ENCODE data around the gene KCNQ1OT1.

Gene KCNQ1OT1

GRCh38 chr11:2701230-2701629 lies 1.4 kb upstream of the KCNQ1OT1 start:
- DNase-seq: no peak

DNA sequence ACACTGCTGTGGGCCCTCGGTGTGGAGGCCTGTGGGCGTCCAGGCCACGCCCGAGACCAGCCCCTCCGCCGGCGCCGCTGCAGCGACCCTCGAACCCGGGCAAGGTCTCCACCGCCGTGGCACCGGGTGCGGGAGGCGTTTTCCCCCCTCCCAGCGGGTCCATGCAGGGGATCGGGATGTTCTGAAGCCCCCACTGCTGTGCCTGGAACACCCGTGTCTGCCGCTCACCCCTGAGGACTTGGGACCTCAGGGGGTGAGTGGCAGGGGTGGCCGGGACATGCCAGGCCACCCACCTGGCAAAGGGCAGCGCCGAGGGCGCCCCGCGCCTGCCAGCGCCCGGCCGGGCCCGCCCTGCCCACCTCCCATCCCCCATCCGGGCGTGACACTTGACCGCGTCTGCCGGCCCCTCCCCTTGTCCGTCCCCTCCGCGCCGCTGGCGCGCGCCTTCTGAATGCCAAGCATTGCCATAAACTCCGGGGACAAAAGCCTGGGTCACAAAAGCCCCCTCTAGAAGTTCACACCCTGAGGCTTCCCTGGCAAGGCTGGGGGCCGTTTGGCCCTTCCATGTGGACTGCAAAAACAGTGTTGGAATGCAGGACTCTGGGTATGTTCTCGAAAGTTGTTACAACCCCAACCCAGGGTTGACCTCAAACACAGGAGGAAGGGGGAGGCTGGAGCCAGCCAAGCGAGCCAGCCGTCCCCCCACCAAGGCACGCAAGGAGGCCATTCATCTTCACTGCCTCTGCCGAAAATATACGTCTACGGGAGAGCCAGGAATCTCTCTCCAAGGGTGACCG lies 819 bp upstream of the KCNQ1OT1 start:
- no peak for DNase-seq

DNA sequence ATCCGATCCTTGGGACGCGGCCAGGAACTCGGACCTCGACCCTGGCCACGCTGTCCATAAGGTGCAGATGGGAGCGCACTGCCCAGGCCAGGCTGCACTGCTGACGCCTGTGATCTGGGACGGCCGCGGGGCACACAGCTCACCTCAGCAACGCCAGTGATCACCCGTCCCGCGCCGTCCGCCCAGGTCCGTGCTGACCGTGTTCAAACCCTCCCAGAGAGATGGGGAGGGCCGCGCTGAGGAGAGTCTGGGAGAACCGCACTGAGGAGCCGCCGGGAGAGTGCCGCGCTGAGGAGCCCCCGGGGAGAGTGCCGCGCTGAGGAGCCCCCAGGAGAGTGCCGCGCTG lies 636 bp downstream of the KCNQ1OT1 start:
- DNase-seq: no peak

- DNase-seq: no peak
These were observed 1.2 kb downstream of the KCNQ1OT1 start for GRCh38 chr11:2698386-2699184.

DNA sequence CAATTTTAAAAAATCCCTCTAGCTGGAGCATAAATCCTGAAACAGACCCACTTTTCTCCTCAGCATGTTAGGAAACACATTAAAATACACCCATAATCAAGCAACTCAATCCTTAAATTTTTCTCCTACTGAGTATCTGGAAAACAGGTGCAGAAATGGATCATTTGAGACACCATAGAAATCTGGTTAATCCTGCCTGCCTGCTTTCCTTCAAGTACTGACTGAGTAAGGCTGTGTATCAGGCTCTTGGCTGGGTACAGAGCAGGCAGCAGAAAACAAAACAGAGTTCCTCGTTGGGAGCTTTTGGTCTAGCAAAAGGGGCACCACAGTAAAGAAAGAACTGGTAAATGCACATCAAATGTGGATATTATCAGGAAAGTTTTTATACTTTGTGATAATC lies 1.9 kb downstream of the KCNQ1OT1 start:
- DNase-seq: no peak

DNA sequence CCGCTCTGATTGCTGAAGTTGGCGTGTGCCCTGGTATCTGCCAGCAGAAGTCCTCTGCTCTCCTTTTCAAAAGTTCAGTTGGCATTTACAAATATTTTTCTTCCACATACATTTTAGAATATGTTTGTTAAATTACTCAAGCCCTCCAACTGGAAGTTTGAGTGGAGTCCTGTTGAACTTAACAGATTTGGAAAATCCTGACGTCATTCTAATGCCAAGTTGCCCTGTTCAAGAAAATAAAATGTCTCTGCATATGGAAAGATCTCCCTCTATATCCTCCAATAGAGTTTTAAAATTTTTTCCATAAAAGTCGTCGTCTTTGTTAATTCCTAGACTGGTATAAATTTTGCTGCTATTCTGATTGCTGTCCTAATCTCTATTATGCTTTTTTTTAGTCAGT lies 3.3 kb downstream of the KCNQ1OT1 start:
- DNase-seq: no peak

DNA sequence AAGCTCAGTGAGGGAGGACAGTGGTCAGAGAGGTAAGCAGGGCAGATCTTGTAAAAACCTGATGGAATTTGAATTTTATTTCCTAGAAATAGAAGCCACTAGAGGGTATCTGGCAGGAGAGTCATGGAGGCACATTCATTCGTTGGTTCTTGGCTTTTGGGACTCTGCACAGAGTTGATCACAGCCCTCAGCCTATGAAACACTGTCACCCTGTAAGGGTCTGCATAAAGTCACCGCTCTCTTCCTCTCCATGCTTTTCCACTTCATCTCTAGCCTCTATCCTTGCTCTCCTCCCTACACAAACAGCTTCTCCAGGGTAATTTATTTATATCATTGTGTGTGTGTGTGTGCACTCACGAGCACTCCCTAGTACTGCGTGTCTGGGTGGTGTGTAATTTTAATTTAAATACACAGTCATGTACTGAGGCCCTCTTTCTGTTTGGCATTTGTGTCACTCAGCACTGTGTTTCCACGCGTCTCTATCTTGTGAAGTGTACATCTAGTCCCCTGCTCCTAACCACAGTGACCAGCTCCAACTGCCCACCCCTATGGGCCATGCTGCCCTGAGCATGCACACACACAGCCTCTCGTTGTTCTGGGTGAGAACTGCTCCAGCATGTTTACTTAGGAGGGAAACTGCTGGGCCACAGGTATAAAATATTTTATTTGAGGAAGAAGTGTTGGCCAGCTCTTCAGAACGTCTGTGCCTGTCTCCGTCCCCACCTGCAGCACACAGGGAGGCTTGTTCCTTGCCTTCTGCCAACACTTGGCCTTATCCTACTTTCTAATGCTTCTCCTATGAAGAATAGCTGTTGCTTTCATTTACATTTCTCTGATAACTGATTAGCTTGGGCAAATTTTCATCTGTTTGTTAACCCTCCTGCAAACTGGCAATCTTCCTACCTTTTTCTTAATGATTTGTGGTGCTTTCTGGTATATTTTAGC lies 4.5 kb downstream of the KCNQ1OT1 start:
- no peak for DNase-seq

GRCh38 chr11:2694495-2694894 lies 5.3 kb downstream of the KCNQ1OT1 start:
- no peak for DNase-seq

GRCh38 chr11:2693271-2694261 lies 6.2 kb downstream of the KCNQ1OT1 start:
- DNase-seq: no peak

GRCh38 chr11:2691991-2692875 lies 7.6 kb downstream of the KCNQ1OT1 start:
- DNase-seq: no peak

- DNase-seq: no peak
These were observed 8.4 kb downstream of the KCNQ1OT1 start for GRCh38 chr11:2691355-2691761.

DNA sequence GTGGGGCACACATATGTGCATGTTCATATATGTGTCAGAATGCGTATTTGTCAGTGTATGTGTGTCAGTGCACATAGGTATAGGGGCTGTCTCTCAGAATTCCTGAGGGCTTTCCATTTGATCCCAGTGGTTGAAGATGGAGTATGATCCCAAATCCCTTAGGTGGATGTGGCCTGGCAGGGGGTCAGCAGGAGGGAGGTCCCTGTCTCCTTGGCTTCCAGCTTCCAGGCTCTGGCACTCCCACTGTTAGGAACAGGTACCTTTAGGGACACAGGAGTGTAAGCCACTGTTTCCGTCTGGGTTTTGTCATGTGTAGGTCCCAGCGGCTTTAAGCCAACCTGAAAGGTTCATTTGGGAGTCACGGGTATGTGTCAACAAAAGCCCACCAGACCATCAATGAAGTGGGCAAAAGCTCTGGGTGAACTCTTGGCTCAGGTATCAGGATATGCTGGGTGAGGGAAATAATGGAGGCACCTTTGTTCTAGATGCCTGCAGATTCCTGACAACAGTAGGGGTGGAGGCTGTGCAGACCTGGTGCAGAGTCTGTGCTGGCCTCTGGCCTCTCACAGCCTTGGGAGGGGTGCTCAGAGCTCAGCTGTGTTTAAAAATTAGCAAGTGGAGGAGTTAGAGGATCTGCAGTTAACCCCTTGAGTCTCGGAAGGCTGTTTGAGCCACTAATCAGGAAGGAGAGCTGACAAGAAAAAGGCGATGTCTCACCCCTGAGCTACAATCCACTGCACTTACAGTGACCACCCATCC lies 9.0 kb downstream of the KCNQ1OT1 start:
- no peak for DNase-seq

DNA sequence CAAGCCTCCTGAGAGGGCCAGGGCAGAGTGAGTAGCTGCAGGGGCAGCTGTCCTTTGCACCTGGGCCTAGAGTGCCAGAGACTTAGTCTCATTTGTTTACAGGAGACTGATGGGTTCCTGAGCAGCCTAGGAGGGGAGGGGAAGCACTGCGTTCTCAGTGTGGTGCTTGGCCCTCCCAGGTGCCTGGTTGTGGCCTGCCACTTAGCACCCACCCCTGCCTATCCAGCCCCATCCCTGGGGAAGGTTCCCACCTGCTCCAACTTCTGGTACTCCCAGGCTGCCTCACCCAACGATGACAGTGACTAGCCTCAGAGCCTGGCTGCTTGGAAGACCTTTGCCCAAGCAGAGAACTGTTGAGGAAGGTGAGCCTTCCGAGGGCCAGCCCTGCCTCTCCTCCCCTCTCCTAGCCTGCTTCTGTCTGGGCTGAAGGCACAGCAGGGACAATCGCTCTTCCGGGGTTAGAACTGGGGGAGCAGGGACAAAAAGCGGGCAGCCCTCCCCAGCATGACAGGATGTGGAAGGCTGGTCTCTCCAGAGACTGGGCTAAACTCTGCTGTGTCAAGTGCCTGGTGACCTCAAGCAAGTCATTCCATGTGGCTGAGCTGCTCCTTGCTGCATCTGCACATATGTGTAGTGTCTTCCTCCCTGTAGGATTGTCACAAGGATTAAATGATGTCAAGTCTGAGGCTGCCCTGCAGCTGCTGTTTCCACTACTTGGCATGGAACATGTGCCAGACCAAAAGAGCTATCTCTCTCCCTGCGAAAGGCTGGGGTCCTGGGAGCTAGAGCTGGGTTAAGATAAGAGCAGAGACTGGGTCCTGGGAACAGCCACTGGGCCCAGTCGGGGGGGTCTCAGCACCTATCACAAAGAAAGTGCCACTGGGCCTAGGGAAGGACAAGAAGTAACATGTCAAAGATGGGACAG lies 9.9 kb downstream of the KCNQ1OT1 start:
- DNase-seq: no peak

DNA sequence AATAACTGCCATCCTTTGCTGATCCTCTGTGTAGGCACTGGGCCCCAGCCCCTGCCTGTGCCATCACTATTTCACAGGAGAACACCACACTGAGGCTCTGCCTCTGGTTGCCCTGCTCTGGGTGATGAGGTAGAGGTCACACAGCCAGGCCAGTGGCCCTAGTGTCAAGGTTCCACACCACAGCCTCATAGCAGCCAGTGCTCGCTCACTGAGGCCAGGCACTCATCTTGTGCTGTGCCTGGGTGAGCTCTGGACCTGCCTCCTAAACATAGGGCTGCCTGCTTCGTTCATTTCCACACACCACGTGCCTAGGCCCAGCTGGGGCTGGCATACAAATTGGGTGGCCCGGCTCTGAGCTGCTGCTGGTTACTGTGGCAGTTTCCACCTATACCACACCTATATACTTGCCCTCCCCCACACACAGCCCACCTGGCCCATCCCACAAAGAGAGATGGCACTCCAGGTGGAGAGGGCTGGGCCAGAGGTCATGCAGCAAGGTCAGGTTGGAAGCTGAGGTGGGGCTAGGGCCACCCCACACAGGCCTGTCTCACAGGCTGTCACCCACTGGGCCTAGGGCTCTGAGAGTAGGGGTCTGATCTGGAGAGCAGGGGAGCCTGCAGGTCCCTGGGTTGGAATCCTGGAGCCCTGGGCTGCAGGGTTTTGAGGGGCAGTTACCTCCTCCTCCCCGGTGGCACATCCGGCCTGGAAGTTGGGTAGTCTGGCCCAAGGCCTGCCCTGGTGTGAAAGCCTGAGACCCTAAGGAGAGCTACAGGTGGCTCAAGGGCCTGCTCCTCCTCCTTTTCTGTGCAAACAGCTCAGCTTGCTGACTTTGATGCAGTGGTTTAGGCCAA lies 11.2 kb downstream of the KCNQ1OT1 start:
- DNase-seq: no peak

- DNase-seq: no peak
These were observed 12.0 kb downstream of the KCNQ1OT1 start for GRCh38 chr11:2687782-2688191.

DNA sequence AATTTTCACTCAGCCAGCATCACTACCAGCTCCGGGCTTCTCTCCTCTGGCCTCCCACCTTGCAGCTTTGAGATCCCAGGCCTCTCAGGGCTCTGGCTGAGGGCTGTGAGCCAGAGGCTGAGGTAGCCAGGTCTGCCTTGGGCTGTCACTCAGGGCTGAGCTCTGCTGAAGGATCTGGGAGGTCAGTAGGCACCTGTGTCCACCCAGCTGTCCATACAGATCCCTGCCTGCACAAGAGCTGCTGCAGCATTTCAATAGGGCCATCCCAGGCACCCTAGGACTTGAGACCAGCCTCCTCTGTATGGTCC lies 12.6 kb downstream of the KCNQ1OT1 start:
- DNase-seq: no peak

DNA sequence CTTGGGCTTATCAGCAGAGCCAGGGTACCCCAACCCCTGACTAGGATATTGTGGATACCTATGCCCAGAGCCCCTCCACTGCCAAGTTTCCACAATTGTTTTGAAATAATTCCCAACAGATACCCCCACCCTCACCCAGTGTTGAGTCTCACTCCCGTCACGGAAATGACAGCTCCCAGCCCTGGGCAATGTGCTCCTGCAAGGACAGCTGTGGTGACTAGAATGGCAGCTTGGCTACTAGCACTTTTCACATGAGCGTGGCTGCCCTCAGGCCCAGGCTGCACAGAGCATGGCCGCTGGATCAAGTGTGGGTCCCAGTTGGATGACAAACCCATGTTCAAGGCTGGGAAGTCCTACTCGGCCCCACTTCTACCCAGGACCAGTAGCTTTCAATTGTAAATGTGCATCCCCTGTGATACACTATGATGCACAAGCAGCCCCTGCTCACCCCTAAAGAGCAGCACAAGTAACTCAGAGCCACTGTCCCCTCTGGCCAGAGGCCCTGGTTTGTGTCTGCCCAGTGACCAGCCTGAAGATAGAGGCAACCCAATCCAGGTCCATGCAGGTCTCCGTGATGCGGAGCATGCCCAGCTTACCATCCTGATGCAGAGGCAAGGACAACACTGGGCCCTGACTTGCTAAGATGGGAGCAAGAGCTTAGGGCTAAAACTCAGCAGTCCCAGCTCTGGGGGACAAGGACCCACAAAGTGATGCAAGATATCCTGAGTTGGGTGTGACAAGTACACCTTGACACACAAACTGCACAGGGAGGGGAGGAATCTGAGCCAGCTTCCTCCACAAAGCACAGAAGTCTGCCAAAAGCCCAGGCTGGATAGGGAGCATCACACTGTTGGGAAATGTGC lies 13.2 kb downstream of the KCNQ1OT1 start:
- no peak for DNase-seq
